Osteoblast (primary cell): ENCODE measurements around the gene ZFHX2. TPM values are rescaled to one million over a fixed set of nuclear protein-coding genes. Genes with fewer than 3 reads are reported as not detected.
A peak's percentile ranks its signal among the peaks of the same experiment; 100 is the strongest.

Experiments
- DNase-seq: peaks from one replicate; pipeline ENCODE4 v3.0.0; 2011; ENCODE audit warnings: low spot score, mixed read lengths; ENCODE audit not compliant: insufficient read length; ENCODE audit errors: missing footprints
- H2AFZ ChIP-seq: 2 replicates; pipeline ENCODE4 v1.6.0; 2011; ENCODE audit warnings: mild to moderate bottlenecking, low read length
- H3K27ac ChIP-seq: 2 replicates; pipeline ENCODE4 v1.5.1; 2011; ENCODE audit warnings: mild to moderate bottlenecking, low read depth, low read length, moderate library complexity
- H3K27me3 ChIP-seq: 2 replicates; pipeline ENCODE4 v1.6.0; 2012; ENCODE audit warnings: mild to moderate bottlenecking, control low read depth, inconsistent platforms, low read length, moderate library complexity; ENCODE audit not compliant: insufficient read depth
- H3K36me3 ChIP-seq: 2 replicates; pipeline ENCODE4 v1.5.1; 2011; ENCODE audit warnings: mild to moderate bottlenecking, low read length, control low read depth, moderate library complexity; ENCODE audit not compliant: insufficient read depth
- H3K4me1 ChIP-seq: 2 replicates; pipeline ENCODE4 v1.5.1; 2011; ENCODE audit warnings: mild to moderate bottlenecking, low read length, control low read depth, moderate library complexity; ENCODE audit not compliant: insufficient read depth
- H3K4me2 ChIP-seq: 2 replicates; pipeline ENCODE4 v1.6.0; 2011; ENCODE audit warnings: mild to moderate bottlenecking, low read length; ENCODE audit not compliant: insufficient read depth
- H3K4me3 ChIP-seq: fragments of 200-600 bp; sonication (generic); 3 replicates; pipeline ENCODE4 v1.5.1; 2012; ENCODE audit warnings: mild to moderate bottlenecking, low read length, inconsistent platforms; ENCODE audit not compliant: insufficient read depth
- H3K79me2 ChIP-seq: 2 replicates; pipeline ENCODE4 v1.6.0; 2012; ENCODE audit warnings: mild to moderate bottlenecking, low read length, control low read depth, inconsistent platforms; ENCODE audit not compliant: insufficient read depth
- H3K9me3 ChIP-seq: 2 replicates; pipeline ENCODE4 v1.5.1; 2011; ENCODE audit warnings: low read depth, low read length, control low read depth
- H4K20me1 ChIP-seq: 2 replicates; pipeline ENCODE4 v1.6.0; 2012; ENCODE audit warnings: mild to moderate bottlenecking, low read length, control low read depth; ENCODE audit not compliant: insufficient read depth
- CTCF ChIP-seq: IDR thresholded peaks from 2 replicates; pipeline ENCODE4 v1.5.1; 2011; ENCODE audit warnings: mild to moderate bottlenecking, low read depth, low read length, moderate library complexity; ENCODE audit errors: extremely low read depth
- total RNA-seq: library from RNA; depleted of rRNA; stranded (reverse); fragments of >200 nt; gene quantifications from 2 replicates; pipeline ENCODE4 v1.2.3, GENCODE V29; 2012

Gene ZFHX2
- total RNA-seq, 1 donor = 0.72 TPM

DNA sequence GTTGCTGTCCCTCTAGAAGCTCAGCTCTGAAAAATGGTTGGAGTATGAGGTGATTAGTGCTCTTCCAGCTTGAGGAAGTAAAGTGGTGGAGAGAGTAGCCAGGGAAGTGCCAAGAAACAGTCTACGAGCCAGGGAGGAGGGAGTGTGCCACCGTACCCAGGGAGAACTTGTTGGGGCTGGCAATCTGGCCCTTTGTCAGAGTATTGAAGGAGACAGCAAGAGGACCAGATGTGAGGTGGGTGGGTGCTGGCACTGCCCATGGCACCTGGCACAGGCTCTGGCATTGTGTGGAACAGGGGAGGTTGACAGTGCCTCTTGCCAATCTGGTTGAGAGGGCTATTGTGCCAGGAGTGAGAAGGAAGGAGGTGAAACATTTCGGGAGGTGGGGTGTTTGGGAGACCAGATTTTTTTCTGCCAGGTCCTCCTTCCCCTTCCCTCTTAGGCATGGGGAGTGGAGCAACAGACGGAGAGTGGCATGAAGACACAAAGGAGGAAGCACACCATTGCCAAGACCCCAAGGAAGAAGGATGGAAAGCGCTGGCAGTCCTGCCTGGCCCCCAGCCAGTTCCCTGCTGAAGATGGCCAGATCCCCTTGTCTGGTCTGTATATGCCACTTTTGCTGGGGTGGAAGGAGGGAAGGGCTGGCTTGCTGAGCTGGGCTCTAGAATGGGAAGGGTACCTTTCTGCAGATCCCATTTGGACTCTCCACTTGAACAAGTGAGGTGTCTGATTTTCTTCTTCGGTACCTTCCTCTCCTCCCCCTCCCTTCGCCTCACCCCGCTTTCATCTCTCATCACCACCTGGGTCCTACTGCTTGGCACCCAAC is 37.5 kb downstream of the ZFHX2 start:
- Histone ChIP-seq H3K4me1 (no peaks in the 10 kb centered on the region), H3K4me3 (no peak overlapping the region), H2AFZ (no peak overlapping the region), H3K79me2 (no peaks in the 10 kb centered on the region), H3K9me3 (no peaks in the 10 kb centered on the region), H3K27ac (no peak overlapping the region), H4K20me1 (no peaks in the 10 kb centered on the region), H3K36me3 (no peaks in the 10 kb centered on the region), H3K27me3 (no peaks in the 10 kb centered on the region), H3K4me2 (no peak overlapping the region)
- peak; percentile 22 for DNase-seq
- TF ChIP-seq CTCF = no peak

DNA sequence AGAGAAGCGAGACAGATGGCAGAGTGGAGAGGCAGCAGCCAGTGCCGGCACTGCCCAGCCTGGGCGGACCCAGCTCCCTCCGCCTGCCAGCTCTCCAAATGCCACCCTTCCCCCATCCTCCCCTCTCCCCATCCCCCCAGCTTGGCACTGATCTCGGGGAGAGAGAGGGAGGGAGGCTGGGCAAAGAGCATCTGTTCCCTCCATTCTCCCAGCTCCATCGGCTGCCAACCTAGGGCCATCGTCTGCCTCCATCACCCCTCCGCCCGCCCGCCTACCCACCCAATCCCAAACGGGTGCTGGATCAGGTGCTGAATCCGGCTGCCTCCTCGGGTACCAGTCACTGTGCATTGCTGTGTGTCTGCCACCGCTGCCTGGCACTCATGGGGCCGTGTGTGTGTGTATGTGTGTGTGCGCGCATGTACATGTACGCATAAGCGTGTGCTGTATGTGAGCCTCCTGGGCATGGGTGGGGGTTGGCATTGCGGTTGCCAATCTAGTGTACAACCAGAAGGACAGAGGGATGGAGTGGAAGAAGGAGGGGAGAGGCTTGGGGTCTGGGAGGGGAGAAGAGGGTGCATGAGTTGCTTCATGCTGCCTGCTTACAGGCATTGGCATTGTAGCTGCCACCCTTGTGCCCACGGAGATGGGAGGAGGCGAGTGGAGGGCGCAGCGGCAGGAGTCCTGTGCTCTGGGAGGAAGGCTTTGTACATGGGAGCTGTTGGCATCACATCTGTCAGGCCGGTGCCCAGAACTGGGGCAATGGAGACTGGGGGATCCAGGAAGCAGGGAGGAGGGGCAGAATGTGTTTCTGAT is 38.4 kb downstream of the ZFHX2 start:
- H3K27me3 ChIP-seq = no peaks in the 10 kb centered on the region
- H3K4me3 ChIP-seq = no peak overlapping the region
- no peaks in the 10 kb centered on the region for H3K79me2 ChIP-seq
- DNase-seq = peak; percentile 38
- H3K27ac ChIP-seq = no peak overlapping the region
- H3K36me3 ChIP-seq = no peaks in the 10 kb centered on the region
- no peaks in the 10 kb centered on the region for H4K20me1 ChIP-seq
- H3K4me1 ChIP-seq = no peaks in the 10 kb centered on the region
- TF ChIP-seq CTCF = no peak
- no peaks in the 10 kb centered on the region for H3K9me3 ChIP-seq
- H2AFZ ChIP-seq = no peak overlapping the region
- H3K4me2 ChIP-seq = no peak overlapping the region

GRCh38 chr14:23512156-23512555 is 39.4 kb downstream of the ZFHX2 start:
- Histone ChIP-seq H3K9me3 (no peaks in the 10 kb centered on the region), H4K20me1 (no peaks in the 10 kb centered on the region), H2AFZ (no peak overlapping the region), H3K4me3 (no peak overlapping the region), H3K79me2 (no peaks in the 10 kb centered on the region), H3K4me1 (no peaks in the 10 kb centered on the region), H3K27ac (no peak overlapping the region), H3K27me3 (no peaks in the 10 kb centered on the region), H3K36me3 (no peaks in the 10 kb centered on the region), H3K4me2 (no peak overlapping the region)
- DNase-seq = peak; percentile 58
- no peak for TF ChIP-seq CTCF

DNA sequence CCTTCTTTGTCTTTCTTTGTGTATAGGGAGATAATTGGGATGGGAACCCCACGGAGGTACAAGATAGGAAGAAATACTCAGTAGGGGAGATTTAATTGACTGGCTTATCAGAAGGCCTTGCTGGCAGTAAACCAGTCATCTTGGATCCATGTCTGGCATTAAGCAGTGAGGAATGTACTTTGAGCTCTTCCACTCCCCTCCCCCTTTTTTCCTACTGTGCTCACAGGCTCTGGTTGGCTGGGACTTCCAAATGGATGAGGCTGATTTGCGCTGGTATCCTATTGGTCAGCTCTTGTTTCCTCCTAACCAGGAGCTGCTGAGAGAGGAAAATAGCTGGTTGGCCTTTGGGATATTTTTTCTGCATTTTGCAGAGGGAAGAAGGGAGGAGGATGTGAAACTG is 57.3 kb downstream of the ZFHX2 start:
- peaks cover 4% of the 10 kb centered on the region for H4K20me1 ChIP-seq
- H3K4me1 ChIP-seq = no peaks in the 10 kb centered on the region
- no peak for DNase-seq
- H3K27me3 ChIP-seq = no peaks in the 10 kb centered on the region
- TF ChIP-seq CTCF = no peak
- H3K4me2 ChIP-seq = no peak overlapping the region
- H3K27ac ChIP-seq = no peak overlapping the region
- H3K36me3 ChIP-seq = no peaks in the 10 kb centered on the region
- no peaks in the 10 kb centered on the region for H3K9me3 ChIP-seq
- no peak overlapping the region for H2AFZ ChIP-seq
- no peaks in the 10 kb centered on the region for H3K79me2 ChIP-seq
- H3K4me3 ChIP-seq = no peak overlapping the region
